HCT116 (cell line): ENCODE data around the gene COL5A2. TPM values are rescaled to one million over a fixed set of nuclear protein-coding genes. Genes with fewer than 3 reads are reported as not detected.

Experiments
- ATAC-seq: fragments of 200-7000 bp; cut with Tn5 transposase; 2 replicates; pipeline ENCODE4 v1.9.1; 2020; ENCODE audit warnings: mild to moderate bottlenecking, moderate library complexity
- BruUV-seq: library from RNA; stranded (reverse); fragments of 400-500 nt; replicated peaks from 2 replicates; lab custom pipeline; 2021; lab: Mats Ljungman, UMichigan
- CTCF ChIA-PET: fragments of 300-600 bp; sonication (Branson Sonifier 250); formaldehyde crosslinking; loops from one replicate; lab custom pipeline; 2021; ENCODE audit warnings: antibody characterized with exemption; lab: Charles Lee
- POLR2A ChIA-PET: fragments of 300-600, 350-600 bp; sonication (Branson Sonifier 250); formaldehyde crosslinking; loops from one replicate; lab custom pipeline; 2021; ENCODE audit warnings: antibody characterized with exemption; lab: Charles Lee
- RAD21 ChIA-PET, 2 experiments: fragments of 300-600 bp; sonication (Branson Sonifier 250); formaldehyde crosslinking; loops; one replicate each; lab custom pipeline; 2023; ENCODE audit warnings: low total read pairs in 2 of 2; ENCODE audit not compliant: uncharacterized antibody in 2 of 2, unreplicated experiment in 2 of 2, low non-redundant PET in 1 of 2; lab: Charles Lee
- DNase-seq: peaks from one replicate; pipeline ENCODE4 v3.0.0-alpha.2; 2010; ENCODE audit warnings: low read depth, low spot score
- H2AFZ ChIP-seq: fragments of 200-600 bp; shearing (Covaris generic), sonication (generic); 2 replicates; pipeline ENCODE4 v1.6.1; 2017; ENCODE audit warnings: low read depth, mixed run types, mixed read lengths, antibody characterized with exemption, low read length; ENCODE audit not compliant: poor library complexity, severe bottlenecking
- H3K27ac ChIP-seq: 2 replicates; pipeline ENCODE4 v1.5.1; 2012; ENCODE audit warnings: low read depth, low read length
- H3K27me3 ChIP-seq: fragments of 200-600 bp; sonication (generic); 2 replicates; pipeline ENCODE4 v1.6.1; 2016; ENCODE audit warnings: mixed run types, low read length, mixed read lengths; ENCODE audit not compliant: insufficient read depth
- H3K36me3 ChIP-seq, 2 experiments: fragments of 200-500 bp in 1 of 2; fragments of 200-600 bp in 1 of 2; sonication (Bioruptor generic) in 1 of 2; sonication (generic) in 1 of 2; 2 replicates each; pipeline versions ENCODE4 v1.5.1 to v1.6.1; 2014 to 2016; ENCODE audit warnings: low read length in 2 of 2, inconsistent platforms in 1 of 2, mixed read lengths in 1 of 2, mixed run types in 1 of 2; ENCODE audit not compliant: insufficient read depth in 2 of 2, control insufficient read depth in 1 of 2
- H3K4me1 ChIP-seq, 2 experiments: fragments of 200-600 bp in 1 of 2; sonication (generic) in 1 of 2; 2 replicates each; pipeline versions ENCODE4 v1.5.1 to v1.6.1; 2012 to 2017; ENCODE audit warnings: low read length in 2 of 2, inconsistent platforms in 1 of 2, mild to moderate bottlenecking in 1 of 2, mixed read lengths in 1 of 2, mixed run types in 1 of 2, moderate library complexity in 1 of 2; ENCODE audit not compliant: insufficient read depth in 2 of 2, control insufficient read depth in 1 of 2
- H3K4me2 ChIP-seq: fragments of 200-600 bp; sonication (generic); 2 replicates; pipeline ENCODE4 v1.6.1; 2017; ENCODE audit warnings: mixed run types, low read length, mixed read lengths
- H3K4me3 ChIP-seq, 2 experiments: fragments of 200-600 bp in 1 of 2; sonication (generic) in 1 of 2; replicated peaks in 1 of 2; 2 replicates each; pipeline ENCODE4 v1.5.1; 2011 to 2016; ENCODE audit warnings: low read length in 2 of 2, control low read depth in 1 of 2, low read depth in 1 of 2, mild to moderate bottlenecking in 1 of 2, mixed read lengths in 1 of 2, mixed run types in 1 of 2
- H3K79me2 ChIP-seq: fragments of 200-600 bp; sonication (generic); 2 replicates; pipeline ENCODE4 v1.6.1; 2017; ENCODE audit warnings: mild to moderate bottlenecking, mixed run types, low read length, moderate library complexity, mixed read lengths; ENCODE audit not compliant: insufficient read depth
- H3K9ac ChIP-seq: fragments of 200-600 bp; sonication (generic); 2 replicates; pipeline ENCODE4 v1.6.1; 2016; ENCODE audit warnings: low read length, mixed read lengths
- H3K9me2 ChIP-seq: fragments of 200-600 bp; sonication (generic), shearing (Covaris generic); 2 replicates; pipeline ENCODE4 v1.6.1; 2017; ENCODE audit warnings: mixed run types, mild to moderate bottlenecking, moderate library complexity; ENCODE audit not compliant: insufficient read depth
- H3K9me3 ChIP-seq, 2 experiments: fragments of 200-500 bp in 1 of 2; fragments of 200-600 bp in 1 of 2; sonication (Bioruptor generic) in 1 of 2; sonication (generic) in 1 of 2; 2 replicates each; pipeline ENCODE4 v1.6.1; 2014 to 2017; ENCODE audit warnings: low read length in 2 of 2, mixed read lengths in 2 of 2, inconsistent platforms in 1 of 2, low read depth in 1 of 2, mild to moderate bottlenecking in 1 of 2, mixed run types in 1 of 2, moderate library complexity in 1 of 2; ENCODE audit not compliant: control insufficient read depth in 1 of 2, insufficient read depth in 1 of 2
- H4K20me1 ChIP-seq: fragments of 200-600 bp; sonication (generic), shearing (Covaris generic); 2 replicates; pipeline ENCODE4 v1.6.1; 2017; ENCODE audit warnings: mixed run types, mild to moderate bottlenecking, moderate library complexity; ENCODE audit not compliant: insufficient read depth
- CBX3 ChIP-seq: IDR thresholded peaks from 2 replicates; pipeline ENCODE4 v1.6.1; 2012; ENCODE audit warnings: low read depth
- CTCF ChIP-seq, 3 experiments: fragments of 200-600 bp in 1 of 3; sonication (generic) in 1 of 3; IDR thresholded peaks in 2 of 3; conservative IDR thresholded peaks in 1 of 3; 2 replicates each; pipeline ENCODE4 v1.5.1; 2012 to 2017; ENCODE audit warnings: low read depth in 2 of 3, low read length in 2 of 3, antibody characterized with exemption in 1 of 3, borderline replicate concordance in 1 of 3, control low read depth in 1 of 3, mild to moderate bottlenecking in 1 of 3, mixed read lengths in 1 of 3, mixed run types in 1 of 3, moderate library complexity in 1 of 3; ENCODE audit not compliant: insufficient read depth in 1 of 3
- RAD21 ChIP-seq: IDR thresholded peaks from 2 replicates; pipeline ENCODE4 v1.6.1; 2012; ENCODE audit warnings: low read depth, mild to moderate bottlenecking
- REST ChIP-seq: IDR thresholded peaks from 2 replicates; pipeline ENCODE4 v1.6.1; 2012; ENCODE audit warnings: low read depth
- TCF7L2 ChIP-seq: IDR thresholded peaks from 2 replicates; pipeline ENCODE4 v1.7.0; 2011; ENCODE audit warnings: borderline replicate concordance, inconsistent platforms; ENCODE audit not compliant: insufficient read depth, insufficient read length; ENCODE audit errors: extremely low read depth
- ZBTB33 ChIP-seq: IDR thresholded peaks from 2 replicates; pipeline ENCODE4 v1.6.1; 2011; ENCODE audit warnings: mild to moderate bottlenecking, low read length, moderate library complexity; ENCODE audit not compliant: insufficient replicate concordance; ENCODE audit errors: extremely low read depth
- ZNF274 ChIP-seq: fragments of 200-500 bp; sonication (Bioruptor generic); IDR thresholded peaks from 2 replicates; pipeline ENCODE4 v1.6.1; 2014; ENCODE audit warnings: mild to moderate bottlenecking, low read depth, low read length, inconsistent platforms
- intact Hi-C: fragments of 100-400 bp; cut with micrococcal nuclease; formaldehyde crosslinking; loops from 2 replicates; pipeline ENCODE4 v1.10.0; 2022
- total RNA-seq: library from RNA; stranded (reverse); gene quantifications from one replicate; pipeline ENCODE4 v1.2.1, GENCODE V29; 2021; ENCODE audit not compliant: unreplicated experiment

COL5A2 gene
- total RNA-seq, 1 experiment from 2014 or later: 2.3 TPM

- no peak for TF ChIP-seq ZBTB33
- no peak for TF ChIP-seq CBX3
- no peak for TF ChIP-seq ZNF274
- TF ChIP-seq, all 23 proteins: peak for 0
Measured at GRCh38 chr2:189111063-189111715, 68.4 kb downstream of the COL5A2 start (continued).

DNA sequence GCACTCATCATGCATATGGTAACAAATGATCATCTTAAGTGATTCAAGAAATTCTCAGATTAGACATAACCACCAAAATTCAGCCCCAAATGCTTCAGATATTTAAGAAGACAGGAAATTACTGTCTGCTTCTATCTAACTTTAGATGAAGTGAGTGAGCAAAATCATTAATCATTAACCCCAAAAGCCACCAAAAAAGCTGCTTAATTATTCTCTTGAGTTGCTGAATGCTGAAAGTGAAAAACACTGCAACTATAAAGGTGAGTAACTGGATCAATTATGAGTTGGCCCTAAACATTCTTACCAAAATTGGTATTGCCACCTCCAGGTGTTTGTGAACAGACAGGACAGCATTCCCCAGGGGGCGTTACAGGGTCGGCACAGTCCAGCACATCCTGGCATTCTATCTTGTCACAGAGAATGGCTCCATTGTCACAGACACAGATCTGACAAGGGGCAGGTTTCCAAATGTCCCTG, 69.6 kb downstream of the COL5A2 start:
- DNase-seq (peak; percentile 21), ATAC-seq (peak; percentile 81)
- Histone ChIP-seq H2AFZ (peak overlapping the region; percentile 24), H3K27ac (no peak overlapping the region), H3K4me1 (peaks cover 0 to 6% of the 10 kb centered on the region in 2 experiments; a peak in 3 of 4 replicates), H3K36me3 (no peaks in the 10 kb centered on the region), H3K4me3 (no peak overlapping the region), H3K9ac (no peak overlapping the region), H3K9me2 (no peaks in the 10 kb centered on the region), H3K4me2 (peak overlapping the region; percentile 46), H3K27me3 (no peaks in the 10 kb centered on the region), H3K9me3 (no peaks in the 10 kb centered on the region), H3K79me2 (no peaks in the 10 kb centered on the region), H4K20me1 (no peaks in the 10 kb centered on the region)
- intact Hi-C loops: no loop called here
- RAD21 ChIA-PET: no interaction called here
- CTCF ChIA-PET: no interaction called here
- BruUV-seq: no TSS peak
- TF ChIP-seq CTCF (IDR thresholded peaks at IDR 0.05 in 2 of 3, conservative IDR thresholded peaks at IDR 0.05 in 1 of 3; ENCODE audit: borderline replicate concordance in 1 of 3, insufficient read depth in 1 of 3, low read depth in 2 of 3, low read length in 2 of 3): peak; percentile 10 to 22 (median 19); a peak in 3 of 6 replicates
- no peak for TF ChIP-seq TCF7L2
- no peak for TF ChIP-seq CBX3
- TF ChIP-seq REST: no peak
- TF ChIP-seq RAD21: peak; percentile 29; the same call in 1 of the 2 replicates
- POLR2A ChIA-PET: no interaction called here
